Activated naive CD8-positive, alpha-beta T cell (primary cell): ENCODE measurements around the gene CD55.

ENCODE experiments used
- H3K27ac Mint-ChIP-seq: one replicate; pipeline ENCODE4 v1.8.0; 2021; ENCODE audit warnings: mixed read lengths
- H3K27me3 Mint-ChIP-seq: one replicate; pipeline ENCODE4 v1.8.0; 2021; ENCODE audit warnings: mixed read lengths
- H3K36me3 Mint-ChIP-seq: one replicate; pipeline ENCODE4 v1.8.0; 2021; ENCODE audit warnings: mixed read lengths
- H3K4me1 Mint-ChIP-seq: one replicate; pipeline ENCODE4 v1.8.0; 2021; ENCODE audit warnings: low read depth, mixed read lengths
- H3K4me3 Mint-ChIP-seq: one replicate; pipeline ENCODE4 v1.8.0; 2021; ENCODE audit warnings: mild to moderate bottlenecking, mixed read lengths
- H3K9me3 Mint-ChIP-seq: one replicate; pipeline ENCODE4 v1.8.0; 2021; ENCODE audit warnings: low read depth, mixed read lengths

Gene CD55

DNA sequence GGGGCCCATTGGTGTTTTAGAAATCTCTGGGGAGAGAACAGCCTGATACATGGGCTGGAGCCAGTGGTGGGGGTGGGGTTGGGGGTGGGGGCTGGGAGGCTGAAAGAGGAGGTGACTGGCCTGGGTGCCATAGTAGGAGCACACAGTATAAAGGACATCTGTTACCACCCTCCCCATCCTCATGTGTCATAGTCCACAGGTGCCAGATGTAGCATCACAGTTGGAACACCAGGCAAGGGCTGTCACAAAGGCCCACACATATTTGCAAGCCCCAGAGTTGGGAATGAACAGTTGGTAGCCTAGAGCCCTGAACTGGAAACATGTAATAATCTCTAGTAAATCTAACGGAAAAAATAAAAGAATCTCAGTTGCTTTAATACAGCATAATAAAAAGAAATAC, 77.5 kb downstream of the CD55 start:
- Mint-ChIP-seq H3K9me3 (no peaks in the 10 kb centered on the region), H3K27ac (no peak overlapping the region), H3K4me3 (no peak overlapping the region), H3K36me3 (no peaks in the 10 kb centered on the region), H3K27me3 (no peaks in the 10 kb centered on the region), H3K4me1 (peaks cover 8% of the 10 kb centered on the region)

DNA sequence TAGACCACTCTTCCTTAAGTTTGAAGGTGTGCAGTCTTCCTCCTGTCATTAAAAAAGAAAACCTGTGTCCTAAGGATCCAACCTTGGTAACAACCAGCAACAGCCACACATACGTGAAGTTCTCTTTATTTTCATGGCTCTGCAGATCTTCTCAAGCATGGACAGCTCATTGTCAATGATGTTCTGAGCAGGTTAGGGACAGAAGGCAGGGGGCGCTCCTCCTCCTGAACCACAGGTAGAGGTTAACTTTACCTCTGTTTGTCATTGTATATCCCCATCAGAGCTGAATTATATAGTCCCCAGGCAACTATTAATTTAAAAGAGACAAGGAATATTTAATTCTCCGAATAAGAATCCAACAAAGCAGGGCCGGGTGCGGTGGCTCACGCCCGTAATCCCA, 80.1 kb downstream of the CD55 start:
- H3K4me3 Mint-ChIP-seq, result no peak overlapping the region
- H3K4me1 Mint-ChIP-seq, result peaks cover 12% of the 10 kb centered on the region

DNA sequence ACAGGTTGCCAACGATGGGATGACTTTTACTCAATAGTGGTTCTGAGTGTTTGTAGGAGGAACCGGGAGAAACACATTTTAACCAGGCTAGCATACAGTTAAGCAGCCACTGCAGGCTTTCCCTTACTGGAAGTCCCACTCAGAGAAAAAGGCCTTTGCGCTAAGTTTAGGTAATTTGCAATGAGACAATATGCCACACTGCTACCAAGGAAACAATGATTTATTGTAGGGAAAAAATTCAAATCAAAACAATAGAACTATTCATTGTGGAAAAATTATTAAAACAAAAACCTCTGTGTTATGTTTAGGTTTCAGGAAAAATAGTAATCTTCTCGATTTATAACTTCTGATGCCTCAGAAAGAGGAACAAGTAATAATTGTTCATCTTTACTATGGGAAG, 81.3 kb downstream of the CD55 start:
- Mint-ChIP-seq H3K27ac (no peak overlapping the region), H3K4me1 (peaks cover 5% of the 10 kb centered on the region), H3K36me3 (no peaks in the 10 kb centered on the region), H3K27me3 (no peaks in the 10 kb centered on the region), H3K4me3 (no peak overlapping the region), H3K9me3 (no peaks in the 10 kb centered on the region)

More for the DNA sequence above, 80.1 kb downstream of the CD55 start:
- Mint-ChIP-seq H3K27ac (no peak overlapping the region), H3K36me3 (no peaks in the 10 kb centered on the region), H3K27me3 (no peaks in the 10 kb centered on the region), H3K9me3 (no peaks in the 10 kb centered on the region)

DNA sequence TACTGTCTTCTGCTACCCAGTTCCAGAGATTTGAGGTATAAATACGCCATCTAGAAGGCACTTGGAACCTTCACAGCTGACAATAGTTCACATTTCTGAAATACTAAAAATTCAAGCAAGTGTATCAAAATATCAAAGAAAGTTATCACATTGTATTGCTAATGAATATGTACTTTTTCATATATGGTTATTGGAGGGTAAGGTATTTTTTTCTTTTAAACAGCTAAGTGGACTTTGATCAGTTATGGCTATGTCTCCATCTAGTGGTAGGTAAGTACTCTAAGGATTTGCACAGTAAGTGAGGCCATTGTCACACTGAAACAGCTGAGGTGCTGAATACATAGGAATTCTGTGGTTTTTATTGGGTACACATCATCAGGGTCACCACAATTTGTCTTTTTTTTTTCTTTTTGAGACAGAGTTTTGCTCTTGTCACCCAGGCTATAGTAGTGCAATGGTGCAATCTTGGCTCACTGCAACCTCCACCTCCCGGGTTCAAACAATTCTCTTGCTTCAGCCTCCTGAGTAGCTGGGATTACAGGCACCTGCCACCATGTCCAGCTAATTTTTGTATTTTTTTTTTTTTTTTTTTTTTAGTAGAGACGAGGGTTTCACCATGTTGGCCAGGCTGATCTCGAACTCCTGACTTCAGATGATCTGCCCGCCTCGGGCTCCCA, 83.5 kb downstream of the CD55 start:
- H3K4me1 Mint-ChIP-seq, result peaks cover 5% of the 10 kb centered on the region
- H3K36me3 Mint-ChIP-seq, result no peaks in the 10 kb centered on the region
- H3K4me3 Mint-ChIP-seq, result no peak overlapping the region
- H3K27ac Mint-ChIP-seq, result no peak overlapping the region
- no peaks in the 10 kb centered on the region for H3K9me3 Mint-ChIP-seq
- no peaks in the 10 kb centered on the region for H3K27me3 Mint-ChIP-seq

DNA sequence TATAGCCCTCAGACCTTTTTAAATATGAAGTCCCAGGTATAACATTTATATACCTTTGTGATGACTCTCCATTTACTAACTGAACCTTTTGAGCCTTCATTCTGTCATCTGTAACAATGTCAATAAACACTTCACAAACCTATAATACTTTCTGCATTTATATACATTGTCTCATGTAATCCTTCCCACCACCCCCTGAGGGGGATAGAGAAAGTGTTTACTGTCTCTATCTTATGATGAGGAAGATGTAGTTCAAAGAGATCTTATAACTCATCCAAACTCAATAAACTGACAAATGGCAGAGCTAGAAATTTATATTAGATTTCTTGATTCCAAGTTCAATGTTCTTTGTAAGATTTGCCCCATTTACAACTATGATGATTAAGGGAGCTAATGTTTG, 84.3 kb downstream of the CD55 start:
- Mint-ChIP-seq H3K4me1 (peaks cover 5% of the 10 kb centered on the region), H3K27me3 (no peaks in the 10 kb centered on the region), H3K4me3 (no peak overlapping the region), H3K27ac (no peak overlapping the region), H3K9me3 (no peaks in the 10 kb centered on the region), H3K36me3 (peaks cover 2% of the 10 kb centered on the region)

DNA sequence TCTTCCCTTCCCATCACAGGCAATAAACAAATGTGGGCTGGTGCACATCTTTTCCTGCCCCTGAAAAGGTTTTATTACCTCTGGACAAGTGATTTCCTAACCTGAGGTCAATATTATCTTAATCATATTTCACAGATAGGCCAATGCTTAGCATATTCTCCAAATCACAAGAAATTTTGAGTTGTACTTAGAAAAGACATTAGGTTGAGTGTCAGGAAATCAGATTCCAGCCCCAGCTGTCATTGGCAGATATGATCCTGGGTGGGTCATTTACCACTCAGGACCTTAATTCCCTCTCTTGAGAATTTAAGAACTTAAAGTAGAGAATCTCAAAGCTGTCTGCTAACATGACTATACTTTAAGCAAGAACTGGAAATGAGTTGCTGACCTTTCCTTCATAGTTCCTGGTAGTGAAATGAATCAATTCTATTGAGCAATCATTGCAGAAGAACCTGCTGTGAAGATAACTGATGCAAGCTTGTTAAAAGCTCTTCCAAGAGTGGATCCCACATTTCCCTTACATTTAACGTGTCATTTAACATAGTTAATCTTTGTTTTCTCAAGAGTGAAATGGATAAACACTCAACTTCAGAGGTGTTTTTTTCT, 86.3 kb downstream of the CD55 start:
- Mint-ChIP-seq H3K27me3 (no peaks in the 10 kb centered on the region), H3K27ac (no peak overlapping the region), H3K36me3 (peaks cover 4% of the 10 kb centered on the region), H3K9me3 (no peaks in the 10 kb centered on the region), H3K4me1 (peaks cover 16% of the 10 kb centered on the region), H3K4me3 (no peak overlapping the region)
